Smooth muscle cell (in vitro differentiated cells): ENCODE results near the gene CLCN6. TPM values are rescaled to one million over a fixed set of nuclear protein-coding genes. Genes with fewer than 3 reads are reported as not detected.

ENCODE experiments used
- DNase-seq: peaks from one replicate; lab custom pipeline; 2025; ENCODE audit not compliant: unreplicated experiment; lab: John Stamatoyannopoulos, UW
- H2AFZ ChIP-seq: fragments of 200-600 bp; sonication (generic); 2 replicates; pipeline ENCODE4 v1.6.0; 2016; ENCODE audit warnings: antibody characterized with exemption, low read depth, mild to moderate bottlenecking
- H3F3A ChIP-seq: fragments of 200-600 bp; sonication (generic); 2 replicates; pipeline ENCODE4 v1.6.0; 2017; ENCODE audit warnings: antibody characterized with exemption, low read depth
- H3K27ac ChIP-seq: fragments of 200-600 bp; sonication (generic); 2 replicates; pipeline ENCODE4 v1.5.1; 2016; ENCODE audit warnings: low read depth, mild to moderate bottlenecking
- H3K27me3 ChIP-seq: fragments of 200-600 bp; sonication (generic); 2 replicates; pipeline ENCODE4 v1.6.1; 2016; ENCODE audit warnings: low read depth, mild to moderate bottlenecking
- H3K36me3 ChIP-seq: fragments of 200-600 bp; sonication (generic); 2 replicates; pipeline ENCODE4 v1.5.1; 2016; ENCODE audit warnings: low read depth
- H3K4me1 ChIP-seq: fragments of 200-600 bp; sonication (generic); 2 replicates; pipeline ENCODE4 v1.5.1; 2016; ENCODE audit warnings: low read depth
- H3K4me2 ChIP-seq: fragments of 200-600 bp; sonication (generic); 2 replicates; pipeline ENCODE4 v1.6.0; 2016; ENCODE audit warnings: mild to moderate bottlenecking
- H3K4me3 ChIP-seq: fragments of 200-600 bp; sonication (generic); 2 replicates; pipeline ENCODE4 v1.5.1; 2016; ENCODE audit warnings: mild to moderate bottlenecking
- H3K79me2 ChIP-seq: fragments of 200-600 bp; sonication (generic); 2 replicates; pipeline ENCODE4 v1.6.0; 2016; ENCODE audit warnings: low read depth, mild to moderate bottlenecking
- H3K9ac ChIP-seq: fragments of 200-600 bp; sonication (generic); 2 replicates; pipeline ENCODE4 v1.6.0; 2016; ENCODE audit warnings: low read depth
- H3K9me3 ChIP-seq: fragments of 200-600 bp; sonication (generic); replicated peaks from 2 replicates; pipeline ENCODE4 v1.5.1; 2016; ENCODE audit warnings: low read depth
- H4K20me1 ChIP-seq: fragments of 200-600 bp; sonication (generic); 2 replicates; pipeline ENCODE4 v1.6.0; 2016; ENCODE audit warnings: low read depth
- WGBS: methylation state at CpG from one replicate; pipeline ENCODE4 v1.1.7; 2016; ENCODE audit warnings: low lambda C conversion rate; 5-methylcytosine and 5-hydroxymethylcytosine counted together
- polyA plus RNA-seq: library from polyadenylated mRNA; unstranded; fragments of >200 nt; fragmentation: Nextera tagmentation; extraction: Ambion mirVana; gene quantifications from 2 replicates; pipeline ENCODE4 v1.2.1, GENCODE V29; 2016
- total RNA-seq: library from RNA; depleted of rRNA; stranded (reverse); fragments of >200 nt; gene quantifications from 2 replicates; pipeline ENCODE4 v1.2.3, GENCODE V29; 2014
- TF ChIP-seq, protein P1 (sequence below): fragments of 200-600 bp; sonication (generic); IDR thresholded peaks from 2 replicates; pipeline ENCODE4 v1.5.1; 2017; ENCODE audit warnings: borderline replicate concordance, mild to moderate bottlenecking, antibody characterized with exemption; ENCODE audit not compliant: insufficient read depth, poor library complexity, severe bottlenecking

Gene CLCN6
- total and polyA plus RNA-seq, 2 experiments from 2014 or later, result 9.9 to 13.6 TPM

DNA sequence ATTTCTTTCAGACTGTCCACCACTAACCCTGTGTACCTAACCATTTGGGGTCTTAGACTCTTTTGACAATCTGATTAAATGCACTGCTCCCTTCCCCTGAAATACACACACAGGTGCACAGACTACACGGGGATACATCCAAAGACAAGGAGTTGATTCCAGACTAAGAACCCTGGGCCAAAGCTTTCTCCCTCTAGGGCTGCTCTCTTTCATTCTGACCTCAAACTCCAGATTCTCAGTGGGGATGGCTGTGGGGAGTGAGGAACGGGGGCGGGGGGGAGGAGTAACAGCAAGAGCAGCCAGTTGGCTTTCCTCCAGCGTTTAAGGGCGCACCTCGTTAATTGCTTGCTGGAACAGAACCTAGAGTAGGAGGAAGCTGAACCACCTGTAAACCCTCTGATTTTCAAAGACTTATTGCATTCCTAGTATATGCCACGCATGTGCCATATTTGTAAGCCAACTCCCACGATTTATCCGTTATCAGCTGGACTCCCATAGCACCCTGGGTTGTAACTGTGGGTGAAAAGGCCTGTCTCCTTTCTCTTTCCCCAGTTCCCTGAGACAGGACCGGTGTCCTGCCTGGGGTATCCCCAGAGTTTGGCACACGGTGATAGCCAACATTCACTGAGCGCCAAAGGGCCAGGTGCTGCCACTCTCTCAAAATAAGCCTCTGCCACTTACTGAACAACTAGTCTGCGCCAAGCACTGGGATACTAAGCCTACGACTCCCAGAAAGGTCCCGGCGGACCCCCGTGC, 1.1 kb upstream of the CLCN6 start:
- DNase-seq, result no peak
- 7% methylated on average over 17 of the region's 17 CpGs for WGBS
- H3K79me2 ChIP-seq, result peaks cover 37% of the 10 kb centered on the region

DNA sequence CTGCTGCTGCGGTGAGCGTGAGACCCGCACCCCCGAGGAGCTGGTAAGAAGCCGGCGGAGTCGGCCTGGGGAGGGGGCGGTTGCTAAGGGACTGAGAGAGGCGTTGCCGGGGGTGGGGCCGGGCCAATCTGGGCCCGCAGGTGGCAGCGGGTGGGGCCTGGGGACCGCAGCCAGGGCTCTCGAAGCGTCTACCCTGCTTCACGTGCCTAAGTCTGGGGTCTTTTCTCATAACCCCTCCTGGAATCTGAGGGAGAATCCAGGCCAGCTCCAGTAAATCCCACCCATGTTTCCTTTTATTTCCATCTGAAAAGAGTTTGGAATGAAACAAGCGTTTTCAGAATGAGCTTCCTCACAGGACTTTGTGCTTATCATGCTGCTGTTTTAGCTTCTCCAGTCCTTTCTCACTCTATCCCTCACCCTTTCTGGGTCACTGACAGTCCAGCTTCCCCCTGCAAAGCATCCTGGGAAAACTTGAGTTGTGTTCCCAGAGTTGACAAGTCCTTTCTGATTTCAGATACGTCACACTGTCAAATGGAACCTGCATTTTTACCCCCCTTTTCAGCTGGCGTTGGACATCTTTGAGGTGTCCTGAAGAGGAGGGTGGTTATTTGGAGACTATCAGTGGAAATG, 431 bp downstream of the CLCN6 start:
- Histone ChIP-seq H3K27me3 (no peaks in the 10 kb centered on the region), H3K4me2 (peak overlapping the region; percentile 95), H3K9me3 (no peaks in the 10 kb centered on the region), H3K79me2 (peaks cover 51% of the 10 kb centered on the region), H3K4me1 (peaks cover 45% of the 10 kb centered on the region), H2AFZ (peak overlapping the region; percentile 25), H3K36me3 (no peaks in the 10 kb centered on the region), H3K4me3 (peak overlapping the region; percentile 70), H3K9ac (peak overlapping the region; percentile 90), H4K20me1 (peaks cover 31% of the 10 kb centered on the region), H3K27ac (peak overlapping the region; percentile 89), H3F3A (peaks cover 15% of the 10 kb centered on the region)
- WGBS, result 1% methylated on average over 16 of the region's 20 CpGs
- TF ChIP-seq, protein P1, sequence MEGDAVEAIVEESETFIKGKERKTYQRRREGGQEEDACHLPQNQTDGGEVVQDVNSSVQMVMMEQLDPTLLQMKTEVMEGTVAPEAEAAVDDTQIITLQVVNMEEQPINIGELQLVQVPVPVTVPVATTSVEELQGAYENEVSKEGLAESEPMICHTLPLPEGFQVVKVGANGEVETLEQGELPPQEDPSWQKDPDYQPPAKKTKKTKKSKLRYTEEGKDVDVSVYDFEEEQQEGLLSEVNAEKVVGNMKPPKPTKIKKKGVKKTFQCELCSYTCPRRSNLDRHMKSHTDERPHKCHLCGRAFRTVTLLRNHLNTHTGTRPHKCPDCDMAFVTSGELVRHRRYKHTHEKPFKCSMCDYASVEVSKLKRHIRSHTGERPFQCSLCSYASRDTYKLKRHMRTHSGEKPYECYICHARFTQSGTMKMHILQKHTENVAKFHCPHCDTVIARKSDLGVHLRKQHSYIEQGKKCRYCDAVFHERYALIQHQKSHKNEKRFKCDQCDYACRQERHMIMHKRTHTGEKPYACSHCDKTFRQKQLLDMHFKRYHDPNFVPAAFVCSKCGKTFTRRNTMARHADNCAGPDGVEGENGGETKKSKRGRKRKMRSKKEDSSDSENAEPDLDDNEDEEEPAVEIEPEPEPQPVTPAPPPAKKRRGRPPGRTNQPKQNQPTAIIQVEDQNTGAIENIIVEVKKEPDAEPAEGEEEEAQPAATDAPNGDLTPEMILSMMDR, result no peak
- DNase-seq, result no peak

More for the DNA sequence above, 1.1 kb upstream of the CLCN6 start:
- Histone ChIP-seq H3K4me3 (peak overlapping the region; percentile 70), H3F3A (peaks cover 15% of the 10 kb centered on the region), H2AFZ (peak overlapping the region; percentile 39), H3K4me2 (peak overlapping the region; percentile 93), H3K9ac (peak overlapping the region; percentile 92), H4K20me1 (peaks cover 16% of the 10 kb centered on the region), H3K27me3 (no peaks in the 10 kb centered on the region), H3K36me3 (no peaks in the 10 kb centered on the region), H3K9me3 (no peaks in the 10 kb centered on the region), H3K4me1 (peaks cover 45% of the 10 kb centered on the region), H3K27ac (peak overlapping the region; percentile 95)
- TF ChIP-seq, protein P1, result no peak

DNA sequence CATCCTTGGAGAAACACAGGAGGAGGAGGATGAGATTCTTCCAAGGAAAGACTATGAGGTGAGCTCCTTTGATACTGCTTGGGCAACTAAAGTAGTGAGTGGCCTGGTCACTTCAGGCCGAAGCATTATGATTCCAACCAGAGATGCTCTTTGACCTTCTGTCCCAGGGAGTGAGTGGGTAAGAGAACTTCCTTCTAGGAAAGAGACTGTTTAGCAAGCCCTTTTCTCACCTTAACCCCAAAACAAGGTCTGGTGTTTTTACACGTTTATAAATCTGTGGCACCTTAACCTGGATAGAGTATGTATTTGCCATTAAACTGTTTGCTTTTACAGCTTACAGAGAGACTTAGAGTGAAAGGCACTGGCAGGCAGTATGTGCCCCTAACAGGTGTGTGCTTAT, 1.1 kb downstream of the CLCN6 start:
- peak overlapping the region; percentile 70 for H3K4me3 ChIP-seq
- TF ChIP-seq, protein P1, result no peak
- H3F3A ChIP-seq, result peaks cover 15% of the 10 kb centered on the region
- H4K20me1 ChIP-seq, result peaks cover 38% of the 10 kb centered on the region
- no peak for DNase-seq
- H3K4me1 ChIP-seq, result peaks cover 42% of the 10 kb centered on the region
- peak overlapping the region; percentile 90 for H3K9ac ChIP-seq
- H2AFZ ChIP-seq, result no peak overlapping the region
- peak overlapping the region; percentile 89 for H3K27ac ChIP-seq
- no peaks in the 10 kb centered on the region for H3K36me3 ChIP-seq
- peak overlapping the region; percentile 95 for H3K4me2 ChIP-seq
- H3K9me3 ChIP-seq, result no peaks in the 10 kb centered on the region
- H3K27me3 ChIP-seq, result no peaks in the 10 kb centered on the region
- 72% methylated on average over 2 of the region's 2 CpGs for WGBS
- peaks cover 51% of the 10 kb centered on the region for H3K79me2 ChIP-seq
